ENCODE measurements around the gene URI1. TPM values are rescaled to one million over a fixed set of nuclear protein-coding genes. Genes with fewer than 3 reads are reported as not detected.

The URI1 gene
- total RNA-seq, 1 experiment from 2014 or later: 71.0 TPM

GRCh38 chr19:29999490-29999889, 57.5 kb downstream of the URI1 start:
- no peak for TF ChIP-seq SIN3A (IDR thresholded peaks at IDR 0.05; ENCODE audit: borderline replicate concordance, insufficient read depth, low read depth, low read length)
- no peak for TF ChIP-seq POLR2AphosphoS5 (IDR thresholded peaks at IDR 0.05; ENCODE audit: low read depth, low read length)
- TF ChIP-seq CTCF (IDR thresholded peaks at IDR 0.05): no peak
- no peak for TF ChIP-seq REST (IDR thresholded peaks at IDR 0.05; ENCODE audit: insufficient read depth in 1 of 2, low read depth in 2 of 2, low read length in 1 of 2)
- TF ChIP-seq TCF7L2 (IDR thresholded peaks at IDR 0.05; ENCODE audit: low read depth, low read length): no peak
- Histone ChIP-seq H3K4me1 (ENCODE audit: control insufficient read depth, insufficient read depth, low read length) (peaks cover 6% of the 10 kb centered on the region), H3K27me3 (ENCODE audit: control insufficient read depth, insufficient read depth, low read length) (no peaks in the 10 kb centered on the region), H3K27ac (ENCODE audit: low read length) (no peak overlapping the region), H3K9me3 (ENCODE audit: control insufficient read depth, insufficient read depth, low read depth, low read length) (peaks cover 46% of the 10 kb centered on the region; the same call in 1 of the 2 replicates), H3K4me3 (ENCODE audit: low read depth in 2 of 2, low read length in 2 of 2) (no peak overlapping the region), H3K36me3 (ENCODE audit: control insufficient read depth, insufficient read depth, low read length) (no peaks in the 10 kb centered on the region)
- no TSS peak for BruUV-seq (replicated peaks)
- DNase-seq (ENCODE audit: low read depth, low spot score) (no peak), ATAC-seq (no peak)
- intact Hi-C loops (cut with micrococcal nuclease; ENCODE audit: unreplicated experiment): no loop called here
- in situ Hi-C loops (cut with HindIII; ENCODE audit: low pct_unique_long_range_greater_than_20kb, low sequenced_read_pairs): no loop called here
- POLR2A ChIA-PET: no interaction called here
- CTCF ChIA-PET: no interaction called here

GRCh38 chr19:30000862-30001261, 58.8 kb downstream of the URI1 start:
- no peak for DNase-seq (ENCODE audit: low read depth, low spot score)
- CTCF ChIA-PET: no interaction called here
- ATAC-seq: no peak
- Histone ChIP-seq H3K27me3 (ENCODE audit: control insufficient read depth, insufficient read depth, low read length) (no peaks in the 10 kb centered on the region), H3K9me3 (ENCODE audit: control insufficient read depth, insufficient read depth, low read depth, low read length) (peaks cover 38% of the 10 kb centered on the region; the same call in 1 of the 2 replicates), H3K4me1 (ENCODE audit: control insufficient read depth, insufficient read depth, low read length) (peaks cover 6% of the 10 kb centered on the region), H3K27ac (ENCODE audit: low read length) (no peak overlapping the region), H3K4me3 (ENCODE audit: low read depth in 2 of 2, low read length in 2 of 2) (no peak overlapping the region), H3K36me3 (ENCODE audit: control insufficient read depth, insufficient read depth, low read length) (peaks cover 5% of the 10 kb centered on the region; the same call in 1 of the 2 replicates)
- POLR2A ChIA-PET: no interaction called here
- in situ Hi-C loops (cut with HindIII; ENCODE audit: low pct_unique_long_range_greater_than_20kb, low sequenced_read_pairs): no loop called here
- intact Hi-C loops (cut with micrococcal nuclease; ENCODE audit: unreplicated experiment): no loop called here
- TF ChIP-seq CTCF (IDR thresholded peaks at IDR 0.05) (no peak), REST (IDR thresholded peaks at IDR 0.05; ENCODE audit: insufficient read depth in 1 of 2, low read depth in 2 of 2, low read length in 1 of 2) (no peak), SIN3A (IDR thresholded peaks at IDR 0.05; ENCODE audit: borderline replicate concordance, insufficient read depth, low read depth, low read length) (no peak), TCF7L2 (IDR thresholded peaks at IDR 0.05; ENCODE audit: low read depth, low read length) (no peak), POLR2AphosphoS5 (IDR thresholded peaks at IDR 0.05; ENCODE audit: low read depth, low read length) (no peak)
- BruUV-seq (replicated peaks): no TSS peak
